Neural cell (in vitro differentiated cells): ENCODE measurements around the gene OR1F1. TPM values are rescaled to one million over a fixed set of nuclear protein-coding genes. Genes with fewer than 3 reads are reported as not detected.

Experiments
- H2AFZ ChIP-seq: fragments of 200-600, 300-800 bp; sonication (generic), shearing (Covaris generic); 2 replicates; pipeline ENCODE4 v1.6.0; 2014; ENCODE audit warnings: low read depth, mild to moderate bottlenecking, antibody characterized with exemption, low read length, moderate library complexity
- H3F3A ChIP-seq: fragments of 200-600 bp; shearing (Covaris generic); 2 replicates; pipeline ENCODE4 v1.6.1; 2016; ENCODE audit warnings: mild to moderate bottlenecking, moderate library complexity, mixed read lengths, antibody characterized with exemption, low read length; ENCODE audit not compliant: insufficient read depth, poor library complexity, severe bottlenecking
- H3K27ac ChIP-seq: fragments of 200-600, 300-800 bp; sonication (generic), shearing (Covaris generic); 2 replicates; pipeline ENCODE4 v1.5.1; 2014; ENCODE audit warnings: mild to moderate bottlenecking, low read length, moderate library complexity
- H3K27me3 ChIP-seq: fragments of 300-800, 200-600 bp; sonication (generic), shearing (Covaris generic); 2 replicates; pipeline ENCODE4 v1.6.0; 2014; ENCODE audit warnings: mild to moderate bottlenecking, low read depth, low read length, moderate library complexity; ENCODE audit not compliant: insufficient read depth
- H3K36me3 ChIP-seq: fragments of 300-800, 200-600 bp; sonication (generic), shearing (Covaris generic); 2 replicates; pipeline ENCODE4 v1.5.1; 2014; ENCODE audit warnings: mild to moderate bottlenecking, antibody characterized with exemption, low read length, moderate library complexity; ENCODE audit not compliant: insufficient read depth
- H3K4me2 ChIP-seq: fragments of 300-800, 200-600 bp; sonication (generic), shearing (Covaris generic); 2 replicates; pipeline ENCODE4 v1.6.0; 2014; ENCODE audit warnings: mild to moderate bottlenecking, low read length
- H3K4me3 ChIP-seq: fragments of 300-800, 200-600 bp; sonication (generic), shearing (Covaris generic); 2 replicates; pipeline ENCODE4 v1.5.1; 2014; ENCODE audit warnings: mild to moderate bottlenecking, low read length, moderate library complexity
- H3K79me2 ChIP-seq: fragments of 200-600 bp; shearing (Covaris generic); replicated peaks from 2 replicates; pipeline ENCODE4 v1.6.0; 2014; ENCODE audit warnings: mild to moderate bottlenecking, low read length, moderate library complexity; ENCODE audit not compliant: insufficient read depth
- H3K9ac ChIP-seq: fragments of 300-800, 200-600 bp; sonication (generic), shearing (Covaris generic); 2 replicates; pipeline ENCODE4 v1.6.1; 2016; ENCODE audit warnings: mild to moderate bottlenecking, low read length, mixed read lengths
- H3K9me2 ChIP-seq: fragments of 200-600 bp; shearing (Covaris generic); 2 replicates; pipeline ENCODE4 v1.6.1; 2016; ENCODE audit warnings: mild to moderate bottlenecking, low read length, mixed read lengths; ENCODE audit not compliant: insufficient read depth
- H3K9me3 ChIP-seq: fragments of 200-600, 300-800 bp; sonication (generic), shearing (Covaris generic); 2 replicates; pipeline ENCODE4 v1.6.1; 2016; ENCODE audit warnings: mild to moderate bottlenecking, mixed run types, low read length, moderate library complexity, mixed read lengths
- H4K20me1 ChIP-seq: fragments of 200-600 bp; shearing (Covaris generic); 2 replicates; pipeline ENCODE4 v1.6.1; 2016; ENCODE audit warnings: mild to moderate bottlenecking, mixed run types; ENCODE audit not compliant: insufficient read depth
- EP300 ChIP-seq: fragments of 450-650 bp; conservative IDR thresholded peaks from 2 replicates; pipeline ENCODE4 v1.6.1; 2014; ENCODE audit warnings: antibody characterized with exemption, mild to moderate bottlenecking, moderate library complexity; ENCODE audit not compliant: poor library complexity, severe bottlenecking
- EZH2 ChIP-seq: fragments of 200-600, 300-800 bp; shearing (Covaris generic), sonication (generic); IDR thresholded peaks from 2 replicates; pipeline ENCODE4 v1.6.1; 2014; ENCODE audit warnings: antibody characterized with exemption, low read length, borderline replicate concordance, mild to moderate bottlenecking; ENCODE audit not compliant: insufficient read depth, poor library complexity, severe bottlenecking
- MXI1 ChIP-seq: fragments of 450-650 bp; conservative IDR thresholded peaks from 2 replicates; pipeline ENCODE4 v1.6.1; 2014; ENCODE audit warnings: antibody characterized with exemption, mild to moderate bottlenecking; ENCODE audit not compliant: poor library complexity, severe bottlenecking
- POLR2AphosphoS5 ChIP-seq: IDR thresholded peaks from 2 replicates; pipeline ENCODE4 v1.6.1; 2012
- RAD21 ChIP-seq: fragments of 450-650 bp; conservative IDR thresholded peaks from 2 replicates; pipeline ENCODE4 v1.6.1; 2014; ENCODE audit warnings: antibody characterized with exemption, mild to moderate bottlenecking, moderate library complexity
- SMC3 ChIP-seq: fragments of 450-650 bp; conservative IDR thresholded peaks from 2 replicates; pipeline ENCODE4 v1.6.1; 2014; ENCODE audit warnings: antibody characterized with exemption, mild to moderate bottlenecking, moderate library complexity; ENCODE audit not compliant: poor library complexity
- TAF1 ChIP-seq: IDR thresholded peaks from 2 replicates; pipeline ENCODE4 v1.6.1; 2012; ENCODE audit warnings: low read depth
- polyA plus RNA-seq: library from polyadenylated mRNA; depleted of rRNA; stranded (reverse); fragments of >200 nt; gene quantifications from 2 replicates; pipeline ENCODE4 v1.2.3, GENCODE V29; 2014
- TF ChIP-seq, protein P1 (sequence below): fragments of 450-650 bp; IDR thresholded peaks from 2 replicates; pipeline ENCODE4 v1.5.1; 2014; ENCODE audit warnings: antibody characterized with exemption, mild to moderate bottlenecking, moderate library complexity; ENCODE audit not compliant: poor library complexity, severe bottlenecking
- TF ChIP-seq, protein P2 (sequence below): IDR thresholded peaks from 2 replicates; pipeline ENCODE4 v1.6.1; 2012; ENCODE audit warnings: borderline replicate concordance

The OR1F1 gene
- polyA plus RNA-seq, 1 donor from 2014 or later: 2.5 TPM

DNA sequence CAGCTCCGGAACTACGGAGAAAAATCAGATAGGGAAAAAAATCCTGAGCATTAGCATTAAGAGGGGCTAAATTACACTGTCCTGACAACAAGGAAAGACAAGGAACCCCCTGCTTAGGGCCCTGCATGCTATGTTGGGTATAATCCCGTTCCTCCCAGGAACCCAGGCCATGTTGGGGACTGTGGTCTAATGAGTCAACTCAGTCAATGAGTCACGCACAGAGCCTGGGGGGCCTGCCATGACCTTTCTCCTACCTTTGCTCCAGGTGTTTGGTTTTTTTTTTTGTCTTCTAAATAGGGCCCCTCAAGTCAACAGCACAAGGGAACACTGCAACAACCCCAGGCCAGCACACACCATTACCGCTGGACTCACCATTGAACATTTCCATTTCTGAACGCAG, 55.9 kb downstream of the OR1F1 start:
- H3K9me3 ChIP-seq: no peaks in the 10 kb centered on the region
- H3K79me2 ChIP-seq: no peaks in the 10 kb centered on the region
- no peak overlapping the region for H3K4me3 ChIP-seq
- H3K4me2 ChIP-seq: no peak overlapping the region
- H3K9ac ChIP-seq: no peak overlapping the region
- no peaks in the 10 kb centered on the region for H3F3A ChIP-seq
- H4K20me1 ChIP-seq: no peaks in the 10 kb centered on the region
- no peaks in the 10 kb centered on the region for H3K27me3 ChIP-seq
- H3K36me3 ChIP-seq: no peaks in the 10 kb centered on the region
- no peak overlapping the region for H2AFZ ChIP-seq
- no peaks in the 10 kb centered on the region for H3K9me2 ChIP-seq
- H3K27ac ChIP-seq: no peak overlapping the region
- TF ChIP-seq POLR2AphosphoS5: no peak
- TF ChIP-seq, protein P1, sequence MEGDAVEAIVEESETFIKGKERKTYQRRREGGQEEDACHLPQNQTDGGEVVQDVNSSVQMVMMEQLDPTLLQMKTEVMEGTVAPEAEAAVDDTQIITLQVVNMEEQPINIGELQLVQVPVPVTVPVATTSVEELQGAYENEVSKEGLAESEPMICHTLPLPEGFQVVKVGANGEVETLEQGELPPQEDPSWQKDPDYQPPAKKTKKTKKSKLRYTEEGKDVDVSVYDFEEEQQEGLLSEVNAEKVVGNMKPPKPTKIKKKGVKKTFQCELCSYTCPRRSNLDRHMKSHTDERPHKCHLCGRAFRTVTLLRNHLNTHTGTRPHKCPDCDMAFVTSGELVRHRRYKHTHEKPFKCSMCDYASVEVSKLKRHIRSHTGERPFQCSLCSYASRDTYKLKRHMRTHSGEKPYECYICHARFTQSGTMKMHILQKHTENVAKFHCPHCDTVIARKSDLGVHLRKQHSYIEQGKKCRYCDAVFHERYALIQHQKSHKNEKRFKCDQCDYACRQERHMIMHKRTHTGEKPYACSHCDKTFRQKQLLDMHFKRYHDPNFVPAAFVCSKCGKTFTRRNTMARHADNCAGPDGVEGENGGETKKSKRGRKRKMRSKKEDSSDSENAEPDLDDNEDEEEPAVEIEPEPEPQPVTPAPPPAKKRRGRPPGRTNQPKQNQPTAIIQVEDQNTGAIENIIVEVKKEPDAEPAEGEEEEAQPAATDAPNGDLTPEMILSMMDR: no peak
- TF ChIP-seq MXI1: no peak
- TF ChIP-seq EP300: no peak
- TF ChIP-seq TAF1: no peak
- TF ChIP-seq RAD21: no peak
- TF ChIP-seq SMC3: no peak
- no peak for TF ChIP-seq EZH2
- TF ChIP-seq, protein P2, sequence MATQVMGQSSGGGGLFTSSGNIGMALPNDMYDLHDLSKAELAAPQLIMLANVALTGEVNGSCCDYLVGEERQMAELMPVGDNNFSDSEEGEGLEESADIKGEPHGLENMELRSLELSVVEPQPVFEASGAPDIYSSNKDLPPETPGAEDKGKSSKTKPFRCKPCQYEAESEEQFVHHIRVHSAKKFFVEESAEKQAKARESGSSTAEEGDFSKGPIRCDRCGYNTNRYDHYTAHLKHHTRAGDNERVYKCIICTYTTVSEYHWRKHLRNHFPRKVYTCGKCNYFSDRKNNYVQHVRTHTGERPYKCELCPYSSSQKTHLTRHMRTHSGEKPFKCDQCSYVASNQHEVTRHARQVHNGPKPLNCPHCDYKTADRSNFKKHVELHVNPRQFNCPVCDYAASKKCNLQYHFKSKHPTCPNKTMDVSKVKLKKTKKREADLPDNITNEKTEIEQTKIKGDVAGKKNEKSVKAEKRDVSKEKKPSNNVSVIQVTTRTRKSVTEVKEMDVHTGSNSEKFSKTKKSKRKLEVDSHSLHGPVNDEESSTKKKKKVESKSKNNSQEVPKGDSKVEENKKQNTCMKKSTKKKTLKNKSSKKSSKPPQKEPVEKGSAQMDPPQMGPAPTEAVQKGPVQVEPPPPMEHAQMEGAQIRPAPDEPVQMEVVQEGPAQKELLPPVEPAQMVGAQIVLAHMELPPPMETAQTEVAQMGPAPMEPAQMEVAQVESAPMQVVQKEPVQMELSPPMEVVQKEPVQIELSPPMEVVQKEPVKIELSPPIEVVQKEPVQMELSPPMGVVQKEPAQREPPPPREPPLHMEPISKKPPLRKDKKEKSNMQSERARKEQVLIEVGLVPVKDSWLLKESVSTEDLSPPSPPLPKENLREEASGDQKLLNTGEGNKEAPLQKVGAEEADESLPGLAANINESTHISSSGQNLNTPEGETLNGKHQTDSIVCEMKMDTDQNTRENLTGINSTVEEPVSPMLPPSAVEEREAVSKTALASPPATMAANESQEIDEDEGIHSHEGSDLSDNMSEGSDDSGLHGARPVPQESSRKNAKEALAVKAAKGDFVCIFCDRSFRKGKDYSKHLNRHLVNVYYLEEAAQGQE: no peak

DNA sequence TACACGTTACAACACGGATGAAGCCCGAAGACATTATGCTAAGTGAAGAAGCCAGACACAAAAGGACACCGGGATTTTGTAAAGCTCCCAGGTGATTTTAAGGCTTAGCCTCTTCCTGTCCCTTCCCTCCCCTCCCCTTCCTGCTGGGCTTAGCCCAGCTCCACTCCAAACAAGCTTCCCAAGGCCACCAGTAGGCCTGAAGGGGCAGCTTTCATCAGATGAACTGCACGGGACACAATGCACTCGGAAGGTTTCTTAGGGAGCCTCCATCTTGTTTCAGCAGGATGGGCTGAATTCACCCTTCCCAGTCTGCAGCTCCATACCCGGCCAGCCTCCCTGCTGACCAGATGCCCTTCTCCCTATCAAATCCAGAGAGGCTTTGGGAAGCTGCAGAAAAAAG, 58.0 kb downstream of the OR1F1 start:
- Histone ChIP-seq H3K27me3 (no peaks in the 10 kb centered on the region), H3K4me2 (no peak overlapping the region), H4K20me1 (no peaks in the 10 kb centered on the region), H2AFZ (no peak overlapping the region), H3K36me3 (no peaks in the 10 kb centered on the region), H3K9me2 (no peaks in the 10 kb centered on the region), H3K79me2 (no peaks in the 10 kb centered on the region), H3K27ac (no peak overlapping the region), H3K4me3 (no peak overlapping the region), H3K9ac (no peak overlapping the region), H3F3A (no peaks in the 10 kb centered on the region), H3K9me3 (no peaks in the 10 kb centered on the region)
- no peak for TF ChIP-seq SMC3
- TF ChIP-seq, protein P2: no peak
- TF ChIP-seq POLR2AphosphoS5: no peak
- TF ChIP-seq RAD21: no peak
- no peak for TF ChIP-seq EP300
- no peak for TF ChIP-seq EZH2
- no peak for TF ChIP-seq TAF1
- no peak for TF ChIP-seq MXI1
- TF ChIP-seq, protein P1: no peak
